Panc1 (cell line): ENCODE results near the gene PPM1D. TPM values are rescaled to one million over a fixed set of nuclear protein-coding genes. Genes with fewer than 3 reads are reported as not detected.

Source experiments
- ATAC-seq: fragments of 200-7000 bp; cut with Tn5 transposase; 2 replicates; pipeline ENCODE4 v1.9.1; 2020; ENCODE audit warnings: mild to moderate bottlenecking, moderate library complexity
- BruUV-seq: library from RNA; stranded (reverse); fragments of 400-500 nt; replicated peaks from 2 replicates; lab custom pipeline; 2021; lab: Mats Ljungman, UMichigan
- CTCF ChIA-PET: fragments of 300-600 bp; sonication (Branson Sonifier 250); formaldehyde crosslinking; loops from one replicate; lab custom pipeline; 2022; ENCODE audit warnings: antibody characterized with exemption; lab: Charles Lee
- POLR2A ChIA-PET: fragments of 300-600 bp; sonication (Branson Sonifier 250); formaldehyde crosslinking; loops from one replicate; lab custom pipeline; 2022; ENCODE audit warnings: antibody characterized with exemption; lab: Charles Lee
- DNase-seq: peaks from one replicate; pipeline ENCODE4 v3.0.0-alpha.2; 2010; ENCODE audit warnings: low read depth, low spot score
- H3K27ac ChIP-seq: 2 replicates; pipeline ENCODE4 v1.5.1; 2011; ENCODE audit warnings: mild to moderate bottlenecking, low read length, inconsistent platforms
- H3K27me3 ChIP-seq: fragments of 200-500 bp; sonication (Bioruptor generic); 2 replicates; pipeline ENCODE4 v1.6.0; 2014; ENCODE audit warnings: low read length, inconsistent platforms; ENCODE audit not compliant: control insufficient read depth, insufficient read depth
- H3K36me3 ChIP-seq: fragments of 200-500 bp; sonication (Bioruptor generic); 2 replicates; pipeline ENCODE4 v1.5.1; 2014; ENCODE audit warnings: inconsistent platforms, mild to moderate bottlenecking, low read length, moderate library complexity; ENCODE audit not compliant: control insufficient read depth, insufficient read depth
- H3K4me1 ChIP-seq: 2 replicates; pipeline ENCODE4 v1.5.1; 2011; ENCODE audit warnings: inconsistent platforms, mild to moderate bottlenecking, low read length, moderate library complexity; ENCODE audit not compliant: control insufficient read depth, insufficient read depth
- H3K4me3 ChIP-seq, 2 experiments: 2 replicates each; pipeline ENCODE4 v1.5.1; 2011 to 2012; ENCODE audit warnings: low read depth in 2 of 2, low read length in 2 of 2, mild to moderate bottlenecking in 2 of 2, inconsistent platforms in 1 of 2, moderate library complexity in 1 of 2
- H3K9me3 ChIP-seq: fragments of 200-500 bp; sonication (Bioruptor generic); 2 replicates; pipeline ENCODE4 v1.5.1; 2014; ENCODE audit warnings: low read depth, mild to moderate bottlenecking, inconsistent platforms, low read length, moderate library complexity; ENCODE audit not compliant: control insufficient read depth, insufficient read depth
- CTCF ChIP-seq: fragments of 450-650 bp; IDR thresholded peaks from 2 replicates; pipeline ENCODE4 v1.5.1; 2017; ENCODE audit warnings: mild to moderate bottlenecking
- POLR2AphosphoS5 ChIP-seq: IDR thresholded peaks from 2 replicates; pipeline ENCODE4 v1.6.1; 2012; ENCODE audit warnings: mild to moderate bottlenecking, low read depth, low read length, moderate library complexity
- REST ChIP-seq, 2 experiments: IDR thresholded peaks; 2 replicates each; pipeline ENCODE4 v1.6.1; 2011 to 2012; ENCODE audit warnings: low read depth in 2 of 2, control low read depth in 1 of 2, low read length in 1 of 2, mild to moderate bottlenecking in 1 of 2, moderate library complexity in 1 of 2; ENCODE audit not compliant: insufficient read depth in 1 of 2
- SIN3A ChIP-seq: IDR thresholded peaks from 2 replicates; pipeline ENCODE4 v1.6.1; 2012; ENCODE audit warnings: low read depth, mild to moderate bottlenecking, low read length, moderate library complexity, borderline replicate concordance; ENCODE audit not compliant: insufficient read depth
- TCF7L2 ChIP-seq: IDR thresholded peaks from 2 replicates; pipeline ENCODE4 v1.6.1; 2011; ENCODE audit warnings: mild to moderate bottlenecking, low read depth, low read length, inconsistent platforms
- in situ Hi-C: cut with HindIII; loops from 2 replicates; pipeline ENCODE4 v1.10.0; 2016; ENCODE audit warnings: low sequenced_read_pairs, low pct_unique_long_range_greater_than_20kb
- intact Hi-C: fragments of 100-400 bp; cut with micrococcal nuclease; formaldehyde crosslinking; loops from one replicate; pipeline ENCODE4 v1.10.0; 2022; ENCODE audit not compliant: unreplicated experiment
- total RNA-seq: library from RNA; stranded (reverse); gene quantifications from one replicate; pipeline ENCODE4 v1.2.1, GENCODE V29; 2021; ENCODE audit not compliant: unreplicated experiment

The PPM1D gene
- total RNA-seq, 1 experiment from 2014 or later, result 7.4 TPM

GRCh38 chr17:60699090-60699489 is 99.1 kb downstream of the PPM1D start:
- Histone ChIP-seq H3K4me3 (no peak overlapping the region), H3K27me3 (no peaks in the 10 kb centered on the region), H3K36me3 (no peaks in the 10 kb centered on the region), H3K4me1 (no peaks in the 10 kb centered on the region), H3K9me3 (no peaks in the 10 kb centered on the region), H3K27ac (no peak overlapping the region)
- intact Hi-C loops (no loop called here), in situ Hi-C loops (no loop called here)
- no peak for ATAC-seq
- TF ChIP-seq SIN3A, result no peak
- no peak for TF ChIP-seq CTCF
- no peak for TF ChIP-seq TCF7L2
- no peak for TF ChIP-seq POLR2AphosphoS5
- TF ChIP-seq REST (IDR thresholded peaks at IDR 0.05; ENCODE audit: insufficient read depth in 1 of 2, low read depth in 2 of 2, low read length in 1 of 2), result no peak
- ChIA-PET CTCF (no interaction called here), POLR2A (no interaction called here)
- no TSS peak for BruUV-seq
- DNase-seq, result no peak

- no peak for DNase-seq
- TF ChIP-seq TCF7L2 (no peak), SIN3A (no peak), REST (IDR thresholded peaks at IDR 0.05; ENCODE audit: insufficient read depth in 1 of 2, low read depth in 2 of 2, low read length in 1 of 2) (no peak), CTCF (no peak), POLR2AphosphoS5 (no peak)
- in situ Hi-C loops, result no loop called here
- Histone ChIP-seq H3K27me3 (no peaks in the 10 kb centered on the region), H3K4me3 (no peak overlapping the region), H3K4me1 (no peaks in the 10 kb centered on the region), H3K27ac (no peak overlapping the region), H3K36me3 (no peaks in the 10 kb centered on the region), H3K9me3 (no peaks in the 10 kb centered on the region)
- no peak for ATAC-seq
- no TSS peak for BruUV-seq
- ChIA-PET POLR2A (no interaction called here), CTCF (no interaction called here)
- intact Hi-C loops, result no loop called here
Measured at GRCh38 chr17:60704170-60704569, 104.2 kb downstream of the PPM1D start.
